Activated CD8-positive, alpha-beta memory T cell treated with anti-CD3 and anti-CD28 coated beads, Interleukin-2, amount 50 U/mL, for 24 hours (primary cell): ENCODE measurements around the gene LZTS3.
"Not testable (repeated sequence)": the region's sequence is repeated elsewhere in the genome, so short reads cannot be mapped to it uniquely, and the experiment has no call there.

ENCODE experiments used
- DNase-seq: peaks from one replicate; pipeline ENCODE4 v3.0.0-alpha.2; 2020; ENCODE audit errors: extremely low read depth

The LZTS3 gene

DNA sequence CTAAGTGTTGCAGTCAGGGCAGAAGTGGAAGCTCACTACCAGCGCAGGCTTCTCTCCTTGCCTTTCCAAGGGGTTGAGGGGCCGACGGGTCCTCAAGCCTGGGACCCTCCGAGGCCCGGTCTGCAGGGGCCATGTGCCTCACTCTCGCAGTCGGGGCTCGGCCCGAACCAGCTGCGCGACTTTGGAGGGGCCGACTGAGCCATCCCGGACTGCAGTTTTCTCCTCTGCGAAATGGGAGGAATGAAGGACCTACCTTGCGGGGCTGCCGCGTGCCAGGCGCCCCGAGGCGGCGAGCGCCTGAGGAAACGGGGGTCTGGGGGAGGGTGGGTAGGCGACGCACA lies 5.6 kb downstream of the LZTS3 start:
- DNase-seq: no peak

DNA sequence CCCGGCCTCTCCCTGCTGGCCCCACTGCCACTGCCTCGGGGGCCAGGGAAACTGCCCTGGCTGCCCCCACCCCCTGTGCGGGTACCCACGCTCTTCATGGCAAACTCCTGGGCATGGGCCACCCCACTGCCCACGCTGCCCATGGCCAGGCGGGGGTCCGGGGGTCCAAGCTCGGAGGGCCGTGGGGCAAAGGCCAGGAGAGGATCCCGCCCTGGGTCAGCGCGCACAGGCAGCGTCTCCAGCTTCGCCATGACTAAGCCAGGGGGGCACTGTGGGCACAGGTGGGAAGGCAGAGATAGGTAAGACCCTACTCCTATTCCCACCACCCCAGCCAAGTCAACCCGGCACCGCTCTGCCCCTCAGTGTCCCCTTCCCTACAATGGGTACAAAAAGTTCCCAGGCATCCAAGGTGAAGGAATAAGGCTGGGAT lies 6.4 kb downstream of the LZTS3 start:
- DNase-seq: no peak

DNA sequence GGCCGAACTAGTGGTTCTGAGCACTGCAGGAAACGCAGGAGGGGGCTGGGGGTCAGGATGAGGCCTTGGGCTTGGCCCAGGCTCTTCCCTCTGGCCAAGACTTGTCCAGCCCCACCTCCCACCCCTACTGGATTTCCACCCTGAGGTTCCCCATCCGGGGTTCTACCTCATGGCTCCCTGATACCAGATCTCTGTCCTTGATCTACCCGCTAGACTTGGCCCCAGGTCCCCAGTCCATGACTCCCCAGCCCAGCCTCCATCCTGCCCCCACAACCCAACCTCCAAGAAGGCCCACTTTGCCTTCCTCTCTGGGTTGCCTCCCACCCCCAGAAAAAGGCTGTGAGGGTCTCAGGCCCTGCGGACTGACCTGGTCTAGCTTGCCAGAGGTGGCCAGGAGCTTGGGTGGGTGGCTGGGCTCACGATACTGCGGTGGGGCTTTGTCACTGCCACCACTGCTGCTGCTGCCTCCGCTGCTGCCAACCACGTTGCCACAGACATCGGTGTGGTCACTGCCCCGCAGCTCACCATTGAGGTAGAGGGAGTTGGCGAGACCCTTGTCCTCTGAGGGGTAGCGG lies 6.9 kb downstream of the LZTS3 start:
- DNase-seq: no peak

DNA sequence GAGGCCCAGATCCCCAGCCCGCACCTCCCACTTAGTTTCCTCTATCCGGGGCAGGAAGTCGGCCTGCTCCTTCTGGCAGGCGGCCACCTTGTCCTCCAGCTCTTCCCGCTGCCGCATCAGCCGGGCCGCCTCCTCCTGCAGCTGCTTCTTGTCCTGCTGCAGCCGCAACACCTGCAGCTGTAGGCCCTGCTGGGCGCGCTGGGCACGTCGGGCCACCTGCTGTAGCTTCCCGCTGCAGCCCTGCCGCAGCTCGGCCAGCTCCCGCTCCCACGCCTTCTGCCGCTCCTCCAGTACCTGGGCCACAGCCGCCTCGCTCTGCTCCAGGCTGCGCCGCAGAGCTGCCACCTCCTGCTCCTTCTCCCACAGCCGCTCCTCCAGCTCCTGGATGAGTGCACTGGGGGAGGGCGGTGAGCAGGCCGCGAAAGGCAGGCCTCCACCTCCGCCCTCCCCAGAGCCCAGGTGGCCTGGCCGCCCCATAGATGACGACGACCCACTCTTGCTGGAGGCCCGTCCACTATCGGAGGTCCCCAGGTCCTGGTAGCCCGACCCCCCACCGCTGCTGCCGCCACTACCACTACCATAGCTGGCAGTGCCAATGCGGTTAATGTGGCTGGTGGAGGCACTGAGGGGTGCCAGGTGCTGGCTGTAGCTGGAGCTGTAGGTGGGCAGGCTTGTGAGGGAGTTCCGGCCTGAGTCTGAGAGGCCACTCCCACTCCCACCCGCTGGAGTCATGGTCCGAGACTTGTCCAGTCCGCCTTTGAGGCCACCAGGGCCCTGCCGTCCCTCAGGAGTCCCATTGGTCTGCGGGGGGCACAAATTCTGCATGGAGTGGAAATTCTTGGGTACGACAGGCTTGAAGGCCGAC lies 7.6 kb downstream of the LZTS3 start:
- no peak for DNase-seq

DNA sequence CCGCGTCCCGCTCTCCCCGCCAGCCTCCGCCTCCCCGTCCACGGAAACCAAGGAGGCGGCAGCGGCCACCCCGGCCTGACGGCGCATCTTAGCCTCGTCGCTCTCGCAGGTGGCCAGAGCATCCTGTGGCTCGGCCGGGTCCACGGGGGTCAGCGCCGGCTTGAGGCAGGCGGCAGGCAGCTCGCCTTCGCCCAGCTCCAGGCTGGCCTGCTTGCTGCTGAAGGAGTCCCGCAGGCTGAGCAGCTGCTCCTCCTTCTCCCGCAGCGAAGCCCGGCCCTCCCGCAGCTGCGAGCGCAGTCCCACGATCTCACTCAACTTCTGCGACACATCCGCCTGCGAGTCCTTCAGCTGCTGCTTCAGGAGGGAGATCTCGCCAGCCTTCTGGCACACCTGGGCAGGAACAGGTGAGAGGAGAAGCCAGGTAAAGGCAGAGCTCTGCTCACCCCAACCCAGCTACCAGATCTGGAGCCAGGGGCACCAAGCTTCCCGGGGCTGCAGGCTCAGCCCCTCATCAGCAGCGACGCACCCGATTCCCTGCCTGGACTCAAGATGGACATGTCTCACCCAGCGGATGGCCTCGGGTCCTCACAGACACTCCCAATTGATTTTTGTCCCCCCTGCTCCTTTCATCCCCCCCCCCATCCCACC lies 8.5 kb downstream of the LZTS3 start:
- no peak for DNase-seq

DNA sequence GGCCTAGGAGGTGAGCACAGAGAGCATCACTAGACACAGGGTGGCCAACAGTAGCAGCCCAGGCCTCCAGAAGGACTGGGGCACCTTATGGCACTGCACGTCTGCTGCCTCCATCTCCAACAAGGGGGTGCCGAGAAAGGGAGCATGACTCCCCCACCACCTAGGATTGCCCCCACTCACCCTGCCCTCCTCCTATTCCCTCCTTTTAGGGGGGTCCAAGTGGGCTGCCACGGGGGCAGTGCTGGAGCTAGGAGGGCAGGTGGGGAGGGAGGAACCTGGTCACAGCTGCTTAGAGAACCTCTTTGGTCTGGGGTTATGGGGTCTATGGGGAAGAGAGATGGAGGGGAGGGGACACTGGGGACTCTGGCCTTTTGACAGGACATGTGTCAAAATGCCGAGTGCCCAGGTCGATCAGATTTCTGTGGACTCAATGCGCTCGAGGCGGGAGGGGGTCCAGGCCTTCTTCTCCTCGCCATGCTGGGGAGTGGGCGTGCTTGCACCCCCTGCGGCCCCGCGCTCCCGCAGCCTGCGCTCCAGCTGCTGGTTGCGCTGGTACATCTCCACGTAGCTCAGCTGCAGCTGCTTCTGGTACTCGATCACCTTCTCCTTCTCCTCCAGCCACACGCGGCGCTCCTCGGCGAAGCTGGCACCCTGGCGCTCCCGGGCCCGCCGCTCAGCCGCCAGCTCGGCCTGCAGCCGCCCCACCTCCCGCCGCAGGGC lies 9.1 kb downstream of the LZTS3 start:
- DNase-seq: no peak

DNA sequence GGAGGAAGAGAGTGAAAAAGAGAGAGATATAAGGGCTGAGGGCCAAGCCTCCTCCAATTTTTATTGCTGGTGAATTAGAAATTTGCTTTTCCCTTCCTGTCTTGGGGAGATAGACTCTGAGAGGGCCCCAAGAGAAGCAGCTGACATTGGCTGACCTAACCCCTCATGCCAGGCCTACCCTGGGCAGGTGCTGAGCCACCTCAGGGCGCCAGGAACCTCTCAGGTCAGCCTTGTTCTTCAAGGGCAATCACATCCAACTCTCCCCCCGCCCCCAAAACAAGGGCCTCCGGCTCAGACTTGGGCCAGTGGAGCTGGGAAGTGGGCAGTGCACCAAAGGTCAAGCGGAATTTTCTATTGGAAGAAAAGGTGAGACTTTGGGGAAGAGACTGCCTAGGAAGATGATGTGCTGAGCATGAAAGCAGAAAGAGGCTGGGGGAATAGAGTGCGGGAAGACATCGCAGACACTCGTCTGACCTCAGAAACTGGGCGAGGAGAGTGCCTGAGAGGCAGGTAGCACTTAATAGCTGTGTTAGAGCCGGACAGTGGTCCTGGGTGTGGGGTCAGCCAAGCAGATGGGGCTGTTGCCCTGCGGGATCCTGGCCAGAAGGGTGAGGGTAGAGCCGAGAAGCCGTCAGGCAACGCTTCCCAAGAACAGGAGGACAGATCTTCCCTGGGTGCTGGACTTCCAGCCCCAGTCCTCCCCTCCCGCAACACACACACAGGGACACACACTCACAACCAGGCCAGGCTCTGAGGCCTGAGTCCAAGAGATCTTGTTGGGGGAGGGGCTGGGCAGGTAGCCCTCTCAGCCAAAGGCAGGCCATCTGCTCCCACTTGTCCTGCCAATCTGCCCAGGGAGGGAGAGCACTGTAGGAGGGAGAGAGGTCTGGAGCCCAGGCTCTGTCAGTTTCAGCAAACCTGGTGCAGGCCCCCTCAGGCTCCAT lies 10.0 kb downstream of the LZTS3 start:
- DNase-seq: no peak

DNA sequence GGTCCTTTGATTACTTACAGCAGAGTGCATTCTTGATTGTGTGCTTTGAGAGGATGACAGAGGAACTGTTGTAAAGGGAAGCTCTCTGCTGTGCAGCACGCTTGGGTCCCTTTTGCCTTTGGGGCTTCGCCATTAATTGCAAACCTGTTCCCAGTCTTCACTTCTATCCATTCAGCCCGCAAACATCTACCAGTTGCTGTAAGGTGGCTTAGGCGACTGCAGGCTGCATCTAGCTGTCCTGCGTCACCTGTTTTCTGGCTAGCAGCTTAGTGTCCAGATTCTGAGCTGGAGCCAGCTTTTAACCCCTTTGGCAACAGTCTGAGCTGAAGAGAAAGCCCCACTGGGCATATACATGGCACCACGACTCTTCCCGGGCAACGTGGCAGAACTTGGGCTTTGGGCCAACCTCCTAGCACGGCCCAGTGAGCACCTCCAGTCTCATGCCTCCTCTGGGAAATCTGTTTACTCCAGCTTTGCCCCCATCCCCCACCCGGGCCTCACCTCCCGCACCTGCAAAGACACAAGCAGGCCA lies 11.2 kb downstream of the LZTS3 start:
- DNase-seq: no peak

DNA sequence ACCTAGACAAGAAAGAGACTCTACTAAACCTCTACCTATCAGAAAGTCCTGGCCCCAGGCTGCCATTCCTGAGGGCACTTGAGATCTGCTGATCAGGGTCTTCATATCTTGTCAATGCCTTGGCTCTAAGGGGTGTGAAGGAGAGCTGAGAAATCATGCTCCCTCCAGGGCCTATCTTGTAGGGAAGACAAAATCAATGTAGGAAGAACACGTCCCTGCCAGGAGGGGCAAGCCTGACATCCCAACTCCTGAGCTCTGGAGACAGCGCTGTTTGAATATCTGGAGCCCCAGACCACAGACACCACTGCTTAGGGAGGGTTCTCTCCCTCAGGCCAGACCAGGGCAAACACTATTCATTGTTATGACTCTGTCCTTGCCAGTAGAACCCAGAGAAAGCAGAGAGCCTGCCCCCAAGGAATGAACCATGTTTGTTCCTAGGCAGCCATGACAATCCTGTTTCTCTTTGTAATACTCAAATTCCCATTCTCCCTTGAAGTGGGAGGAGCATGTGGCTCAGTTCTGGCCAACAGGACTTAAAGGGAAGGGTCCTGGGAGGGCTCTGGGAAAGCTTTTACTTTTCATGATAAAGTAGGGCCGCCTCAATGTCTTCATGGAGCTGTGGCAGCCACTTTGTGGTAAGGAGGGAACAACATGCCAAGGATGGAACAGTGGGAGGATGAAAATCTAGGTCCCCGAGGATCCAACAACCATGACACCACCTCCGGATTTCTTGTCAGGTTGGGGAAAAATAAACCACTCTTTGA lies 11.9 kb downstream of the LZTS3 start:
- DNase-seq: no peak

DNA sequence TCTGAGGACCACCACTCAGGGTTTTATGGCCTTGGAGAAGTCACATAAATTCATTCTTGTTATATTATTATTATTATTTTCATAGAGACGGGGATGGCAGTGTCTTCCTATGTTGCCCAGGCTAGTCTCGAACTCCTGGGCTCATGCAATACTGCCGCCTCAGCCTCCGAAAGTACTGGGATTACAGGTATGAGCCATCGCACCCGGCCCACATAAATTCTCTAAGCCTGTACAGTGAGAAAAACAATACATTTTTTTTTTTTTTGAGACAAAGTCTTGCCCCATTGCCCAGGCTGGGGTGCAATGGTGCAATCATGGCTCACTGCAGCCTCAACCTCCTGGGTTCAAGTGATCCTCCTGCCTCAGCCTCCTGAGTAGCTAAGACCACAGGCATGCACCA lies 12.9 kb downstream of the LZTS3 start:
- no peak for DNase-seq

DNA sequence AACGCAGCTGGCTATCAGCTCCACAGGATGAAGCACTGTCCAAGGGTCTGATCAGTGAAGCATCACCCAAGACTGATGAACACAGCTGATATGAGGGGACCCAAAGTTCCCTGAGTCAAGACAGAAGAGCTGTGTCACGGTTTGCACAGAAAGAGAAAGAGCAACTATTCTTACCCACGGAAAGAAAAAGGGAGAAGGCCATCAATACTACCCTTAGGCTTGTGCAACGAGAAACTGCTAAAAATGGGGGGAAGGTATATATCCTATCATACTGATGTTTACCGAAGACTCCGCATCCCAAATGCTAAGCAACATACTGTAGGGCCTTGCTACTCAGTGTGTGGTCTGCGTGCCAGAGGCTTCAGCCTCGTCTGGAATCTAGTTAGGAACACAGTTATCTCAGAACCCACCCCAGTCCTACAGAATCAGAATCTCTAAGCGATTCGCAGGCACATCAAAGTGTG lies 14.3 kb downstream of the LZTS3 start:
- DNase-seq: no peak

DNA sequence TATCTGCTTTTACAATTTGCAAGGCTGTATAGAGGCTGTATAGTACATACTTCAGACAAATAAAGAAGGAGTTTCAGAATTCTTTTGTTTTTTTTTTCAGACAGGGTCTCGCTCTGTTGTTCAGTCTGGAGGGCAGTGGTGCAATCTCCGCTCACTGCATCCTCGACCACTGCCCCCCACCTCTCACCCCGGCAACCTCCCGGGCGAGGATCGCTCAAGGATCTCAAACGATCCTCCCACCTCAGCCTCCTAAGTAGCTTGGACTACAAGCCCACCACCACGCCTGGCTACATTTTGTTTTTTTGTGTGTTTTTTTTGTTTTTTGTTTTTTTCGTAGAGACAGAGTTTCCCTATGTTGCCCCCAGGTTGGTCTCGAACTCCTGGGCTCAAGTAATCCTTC lies 15.5 kb downstream of the LZTS3 start:
- no peak for DNase-seq

DNA sequence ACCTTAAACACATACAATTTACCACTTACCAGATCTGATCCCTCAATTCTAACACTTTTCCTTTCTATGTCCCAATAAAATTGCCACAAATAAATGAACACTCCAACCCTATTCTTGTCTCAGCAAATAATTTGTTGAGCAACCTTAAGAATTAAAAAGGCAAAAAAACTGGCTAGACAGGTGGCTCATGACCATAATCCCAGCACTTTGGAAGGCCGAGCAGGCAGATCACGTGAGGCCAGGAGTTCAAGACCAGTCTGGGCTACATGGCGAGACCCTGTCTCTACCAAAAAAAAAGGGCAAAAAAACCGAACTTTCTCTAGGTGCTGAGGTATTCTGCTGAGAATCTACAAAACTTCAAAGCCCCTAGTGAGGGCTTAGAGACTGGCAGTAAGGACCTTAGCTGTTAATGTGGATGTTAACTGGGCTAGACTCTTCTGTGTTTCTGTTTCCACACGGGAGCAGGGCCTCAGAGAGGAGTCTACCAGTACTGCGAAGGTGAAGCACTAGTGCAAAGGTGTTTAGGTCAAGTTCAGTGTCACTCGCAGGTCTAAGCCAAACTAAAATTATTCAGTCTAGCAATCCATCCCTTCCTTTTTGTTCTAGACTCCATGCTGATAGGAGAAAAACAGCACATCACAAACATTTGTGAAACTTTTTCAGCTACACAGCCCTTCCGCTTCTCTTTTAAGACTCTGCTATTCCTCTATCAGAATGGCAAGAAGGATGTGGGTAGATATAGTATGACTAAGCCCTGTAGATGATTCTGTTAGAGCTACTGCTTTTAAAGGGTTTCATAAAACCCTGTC lies 16.3 kb downstream of the LZTS3 start:
- DNase-seq: no peak

DNA sequence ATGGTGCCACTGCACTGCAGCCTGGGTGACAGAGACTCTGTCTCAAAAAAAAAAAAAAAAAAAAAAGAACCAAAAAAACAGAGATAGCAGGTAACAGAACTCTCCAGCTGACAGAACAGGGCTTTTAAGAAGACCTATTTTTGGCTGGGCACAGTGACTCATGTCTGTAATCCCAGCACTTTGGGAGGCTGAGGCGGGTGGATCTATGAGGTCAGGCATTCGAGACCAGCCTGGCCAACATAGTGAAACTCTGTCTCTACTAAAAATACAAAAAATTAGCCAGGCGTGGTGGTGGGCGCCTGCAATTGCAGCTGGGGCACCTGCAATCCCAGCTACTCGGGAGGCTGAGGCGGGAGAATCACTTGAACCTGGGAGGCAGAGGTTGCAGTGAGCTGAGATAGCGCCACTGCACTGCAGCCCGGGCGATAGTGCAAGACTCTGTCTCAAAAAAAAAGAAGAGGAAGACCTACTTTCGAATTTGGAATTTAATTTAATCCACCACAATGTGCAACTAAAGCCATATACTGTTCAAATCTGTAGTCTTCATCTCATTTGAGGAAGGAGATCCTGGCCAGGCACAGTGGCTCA lies 21.2 kb downstream of the LZTS3 start:
- not testable (repeated sequence) for DNase-seq

DNA sequence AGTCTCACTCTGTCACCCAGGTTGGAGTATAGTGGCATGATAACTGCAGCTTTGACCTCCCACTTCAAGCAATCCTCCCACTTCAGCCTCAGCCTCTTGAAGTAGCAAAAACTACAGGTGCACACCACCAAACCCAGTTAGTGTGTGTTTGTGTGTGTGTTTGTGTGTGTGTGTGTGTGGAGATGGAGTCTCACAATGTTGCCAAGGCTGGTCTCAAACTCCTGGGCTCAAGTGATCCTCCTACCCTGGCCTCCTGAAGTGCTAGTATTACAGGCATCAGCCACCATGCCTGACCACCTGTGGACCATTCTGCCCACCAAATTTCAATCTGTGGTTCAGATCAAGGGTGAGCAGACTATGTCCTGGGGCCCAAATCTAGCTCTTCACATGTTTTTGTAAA lies 22.4 kb downstream of the LZTS3 start:
- DNase-seq: no peak

DNA sequence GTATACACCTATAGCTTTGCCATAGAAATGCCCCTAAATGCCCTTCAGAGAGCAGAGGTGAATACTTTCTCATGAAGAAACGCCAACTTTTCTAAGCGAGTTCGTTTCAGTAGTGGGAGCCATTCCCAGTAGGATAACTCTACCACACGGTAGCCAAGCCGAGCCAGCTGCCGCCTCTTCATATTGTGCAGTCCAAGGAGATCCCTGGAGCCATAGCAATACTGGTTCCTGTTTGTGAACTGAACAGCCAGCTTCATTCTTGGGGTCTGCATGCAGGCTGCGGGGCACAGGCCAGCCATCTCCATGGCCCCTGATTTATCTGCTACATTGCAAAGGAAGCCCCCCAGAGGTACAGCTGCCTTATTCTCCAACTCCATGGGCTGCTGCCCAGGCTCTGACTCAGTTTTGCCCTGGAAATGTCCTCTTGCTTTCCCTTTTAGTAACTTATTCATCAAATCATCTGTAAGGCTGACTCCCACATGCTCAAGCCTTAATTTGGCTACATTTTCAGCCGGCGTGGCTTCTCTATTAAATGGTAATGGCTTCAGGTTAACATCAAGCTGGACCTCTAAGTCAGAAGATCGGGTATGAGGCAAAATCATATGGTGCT lies 26.5 kb downstream of the LZTS3 start:
- DNase-seq: no peak

DNA sequence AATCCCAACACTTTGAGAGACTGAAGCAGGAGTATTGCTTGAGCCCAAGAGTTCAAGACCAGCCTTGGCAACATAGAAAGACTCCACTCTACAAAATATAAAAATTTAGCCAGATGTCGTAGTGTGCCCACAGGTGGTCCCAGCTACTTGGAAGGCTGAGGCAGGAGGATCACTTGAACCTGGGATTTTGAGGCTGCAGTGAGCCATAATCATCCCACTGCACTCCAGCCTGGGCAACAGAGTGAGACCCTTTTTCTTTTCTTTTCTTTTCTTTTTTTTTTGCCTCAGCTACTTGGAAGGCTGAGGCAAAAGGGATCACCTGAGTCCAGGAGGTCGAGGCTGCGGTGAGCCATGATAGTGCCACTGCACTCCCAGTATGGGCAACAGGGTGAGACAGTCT lies 31.6 kb downstream of the LZTS3 start:
- no peak for DNase-seq

DNA sequence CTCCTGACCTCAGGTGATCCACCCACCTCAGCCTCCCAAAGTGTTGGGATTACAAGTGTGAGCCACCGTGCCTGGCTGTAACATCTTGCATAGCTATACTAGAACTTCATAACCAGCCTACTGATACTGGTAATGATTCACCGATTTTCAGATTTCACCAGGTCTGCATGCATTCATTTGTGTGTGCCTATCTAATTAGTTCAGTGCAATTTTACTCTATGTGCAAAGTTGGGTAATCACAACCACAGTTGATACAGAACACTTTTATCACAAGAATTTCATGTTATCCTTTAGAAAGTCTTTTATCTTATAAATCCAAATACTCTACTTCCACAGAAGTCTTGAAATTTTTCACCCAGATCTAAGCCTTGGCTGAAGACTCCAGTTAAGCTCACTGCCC lies 35.9 kb downstream of the LZTS3 start:
- no peak for DNase-seq
